ENCODE measurements around the gene CDH24. TPM values are rescaled to one million over a fixed set of nuclear protein-coding genes. Genes with fewer than 3 reads are reported as not detected.
A peak's percentile ranks its signal among the peaks of the same experiment; 100 is the strongest.

The CDH24 gene
- total and polyA plus RNA-seq, 2 of the 13 experiments (the other 11 are each of a cell fraction or from before 2014, with no cell fraction given) = 0.69 to 0.99 TPM

- TF ChIP-seq SRSF1 (optimal IDR thresholded peaks at IDR 0.05; ENCODE audit: low read depth, low read length) (peak; percentile 99), ZBTB1 (CRISPR knock-in tag; IDR thresholded peaks at IDR 0.05; ENCODE audit: borderline replicate concordance) (no peak; the same call in 1 of the 2 replicates), ZSCAN9 (CRISPR knock-in tag; IDR thresholded peaks at IDR 0.05; ENCODE audit: borderline replicate concordance) (peak; percentile 72; the same call in 1 of the 2 replicates), PRPF4 (IDR thresholded peaks at IDR 0.05; ENCODE audit: low read depth, low read length, poor library complexity, severe bottlenecking) (no peak), EZH2 (conservative IDR thresholded peaks at IDR 0.05; ENCODE audit: low read depth, low read length) (no peak), HOXA9 (CRISPR knock-in tag; IDR thresholded peaks at IDR 0.05; ENCODE audit: borderline replicate concordance) (no peak), ZNF207 (IDR thresholded peaks at IDR 0.05; ENCODE audit: borderline replicate concordance) (no peak), MED13 (CRISPR knock-in tag; IDR thresholded peaks at IDR 0.05) (peak; percentile 95), MIER3 (CRISPR knock-in tag; IDR thresholded peaks at IDR 0.05; ENCODE audit: borderline replicate concordance) (0 out of 2 replicates have a peak, but pooled peaks have one; percentile 88), ARHGAP35 (CRISPR knock-in tag; IDR thresholded peaks at IDR 0.05; ENCODE audit: borderline replicate concordance) (peak; percentile 100), KAT8 (CRISPR knock-in tag; IDR thresholded peaks at IDR 0.05) (peak; percentile 86), KAT2B (IDR thresholded peaks at IDR 0.05; ENCODE audit: borderline replicate concordance, low read depth, low read length) (no peak), SETDB1 (CRISPR knock-in tag; IDR thresholded peaks at IDR 0.05; ENCODE audit: borderline replicate concordance) (no peak), ZSCAN21 (CRISPR knock-in tag; IDR thresholded peaks at IDR 0.05; ENCODE audit: borderline replicate concordance) (peak; percentile 98), ZNF160 (CRISPR knock-in tag; IDR thresholded peaks at IDR 0.05) (peak; percentile 97), ZNF792 (CRISPR knock-in tag; IDR thresholded peaks at IDR 0.05) (peak; percentile 59), ZNF24 (IDR thresholded peaks at IDR 0.05) (no peak), ZNF569 (CRISPR knock-in tag; IDR thresholded peaks at IDR 0.05; ENCODE audit: borderline replicate concordance) (peak; percentile 87; the same call in 1 of the 2 replicates), ZNF562 (CRISPR knock-in tag; IDR thresholded peaks at IDR 0.05; ENCODE audit: borderline replicate concordance) (no peak)
- TF ChIP-seq, protein P1, sequence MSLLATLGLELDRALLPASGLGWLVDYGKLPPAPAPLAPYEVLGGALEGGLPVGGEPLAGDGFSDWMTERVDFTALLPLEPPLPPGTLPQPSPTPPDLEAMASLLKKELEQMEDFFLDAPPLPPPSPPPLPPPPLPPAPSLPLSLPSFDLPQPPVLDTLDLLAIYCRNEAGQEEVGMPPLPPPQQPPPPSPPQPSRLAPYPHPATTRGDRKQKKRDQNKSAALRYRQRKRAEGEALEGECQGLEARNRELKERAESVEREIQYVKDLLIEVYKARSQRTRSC (CRISPR knock-in tag; IDR thresholded peaks at IDR 0.05; ENCODE audit: low read depth) = no peak
- TF ChIP-seq, protein P2, sequence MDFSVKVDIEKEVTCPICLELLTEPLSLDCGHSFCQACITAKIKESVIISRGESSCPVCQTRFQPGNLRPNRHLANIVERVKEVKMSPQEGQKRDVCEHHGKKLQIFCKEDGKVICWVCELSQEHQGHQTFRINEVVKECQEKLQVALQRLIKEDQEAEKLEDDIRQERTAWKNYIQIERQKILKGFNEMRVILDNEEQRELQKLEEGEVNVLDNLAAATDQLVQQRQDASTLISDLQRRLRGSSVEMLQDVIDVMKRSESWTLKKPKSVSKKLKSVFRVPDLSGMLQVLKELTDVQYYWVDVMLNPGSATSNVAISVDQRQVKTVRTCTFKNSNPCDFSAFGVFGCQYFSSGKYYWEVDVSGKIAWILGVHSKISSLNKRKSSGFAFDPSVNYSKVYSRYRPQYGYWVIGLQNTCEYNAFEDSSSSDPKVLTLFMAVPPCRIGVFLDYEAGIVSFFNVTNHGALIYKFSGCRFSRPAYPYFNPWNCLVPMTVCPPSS (IDR thresholded peaks at IDR 0.05) = no peak
- TF ChIP-seq, protein P3, sequence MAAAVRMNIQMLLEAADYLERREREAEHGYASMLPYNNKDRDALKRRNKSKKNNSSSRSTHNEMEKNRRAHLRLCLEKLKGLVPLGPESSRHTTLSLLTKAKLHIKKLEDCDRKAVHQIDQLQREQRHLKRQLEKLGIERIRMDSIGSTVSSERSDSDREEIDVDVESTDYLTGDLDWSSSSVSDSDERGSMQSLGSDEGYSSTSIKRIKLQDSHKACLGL (CRISPR knock-in tag; IDR thresholded peaks at IDR 0.05) = peak; percentile 98
- TF ChIP-seq, protein P4, sequence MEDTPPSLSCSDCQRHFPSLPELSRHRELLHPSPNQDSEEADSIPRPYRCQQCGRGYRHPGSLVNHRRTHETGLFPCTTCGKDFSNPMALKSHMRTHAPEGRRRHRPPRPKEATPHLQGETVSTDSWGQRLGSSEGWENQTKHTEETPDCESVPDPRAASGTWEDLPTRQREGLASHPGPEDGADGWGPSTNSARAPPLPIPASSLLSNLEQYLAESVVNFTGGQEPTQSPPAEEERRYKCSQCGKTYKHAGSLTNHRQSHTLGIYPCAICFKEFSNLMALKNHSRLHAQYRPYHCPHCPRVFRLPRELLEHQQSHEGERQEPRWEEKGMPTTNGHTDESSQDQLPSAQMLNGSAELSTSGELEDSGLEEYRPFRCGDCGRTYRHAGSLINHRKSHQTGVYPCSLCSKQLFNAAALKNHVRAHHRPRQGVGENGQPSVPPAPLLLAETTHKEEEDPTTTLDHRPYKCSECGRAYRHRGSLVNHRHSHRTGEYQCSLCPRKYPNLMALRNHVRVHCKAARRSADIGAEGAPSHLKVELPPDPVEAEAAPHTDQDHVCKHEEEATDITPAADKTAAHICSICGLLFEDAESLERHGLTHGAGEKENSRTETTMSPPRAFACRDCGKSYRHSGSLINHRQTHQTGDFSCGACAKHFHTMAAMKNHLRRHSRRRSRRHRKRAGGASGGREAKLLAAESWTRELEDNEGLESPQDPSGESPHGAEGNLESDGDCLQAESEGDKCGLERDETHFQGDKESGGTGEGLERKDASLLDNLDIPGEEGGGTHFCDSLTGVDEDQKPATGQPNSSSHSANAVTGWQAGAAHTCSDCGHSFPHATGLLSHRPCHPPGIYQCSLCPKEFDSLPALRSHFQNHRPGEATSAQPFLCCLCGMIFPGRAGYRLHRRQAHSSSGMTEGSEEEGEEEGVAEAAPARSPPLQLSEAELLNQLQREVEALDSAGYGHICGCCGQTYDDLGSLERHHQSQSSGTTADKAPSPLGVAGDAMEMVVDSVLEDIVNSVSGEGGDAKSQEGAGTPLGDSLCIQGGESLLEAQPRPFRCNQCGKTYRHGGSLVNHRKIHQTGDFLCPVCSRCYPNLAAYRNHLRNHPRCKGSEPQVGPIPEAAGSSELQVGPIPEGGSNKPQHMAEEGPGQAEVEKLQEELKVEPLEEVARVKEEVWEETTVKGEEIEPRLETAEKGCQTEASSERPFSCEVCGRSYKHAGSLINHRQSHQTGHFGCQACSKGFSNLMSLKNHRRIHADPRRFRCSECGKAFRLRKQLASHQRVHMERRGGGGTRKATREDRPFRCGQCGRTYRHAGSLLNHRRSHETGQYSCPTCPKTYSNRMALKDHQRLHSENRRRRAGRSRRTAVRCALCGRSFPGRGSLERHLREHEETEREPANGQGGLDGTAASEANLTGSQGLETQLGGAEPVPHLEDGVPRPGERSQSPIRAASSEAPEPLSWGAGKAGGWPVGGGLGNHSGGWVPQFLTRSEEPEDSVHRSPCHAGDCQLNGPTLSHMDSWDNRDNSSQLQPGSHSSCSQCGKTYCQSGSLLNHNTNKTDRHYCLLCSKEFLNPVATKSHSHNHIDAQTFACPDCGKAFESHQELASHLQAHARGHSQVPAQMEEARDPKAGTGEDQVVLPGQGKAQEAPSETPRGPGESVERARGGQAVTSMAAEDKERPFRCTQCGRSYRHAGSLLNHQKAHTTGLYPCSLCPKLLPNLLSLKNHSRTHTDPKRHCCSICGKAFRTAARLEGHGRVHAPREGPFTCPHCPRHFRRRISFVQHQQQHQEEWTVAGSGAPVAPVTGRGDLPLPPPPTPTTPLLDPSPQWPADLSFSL (CRISPR knock-in tag; IDR thresholded peaks at IDR 0.05) = 0 out of 2 replicates have a peak, but pooled peaks have one; percentile 43
These were observed 37.4 kb upstream of the CDH24 start, which contains the start of gene ACIN1 (continued) for GRCh38 chr14:23094666-23095195.
